Tibial nerve (tissue), 4 donors: ENCODE data around the gene RMI2.

ENCODE experiments used
- EP300 ChIP-seq, 2 donors: sonication (generic); formaldehyde crosslinking; IDR thresholded peaks; one replicate each; pipeline ENCODE4 v1.6.1; 2017; ENCODE audit warnings: antibody characterized with exemption in 2 of 2, mild to moderate bottlenecking in 1 of 2
- POLR2A ChIP-seq, 2 donors: fragments of 450-650 bp; IDR thresholded peaks; one replicate each; pipeline ENCODE4 v1.6.1; 2017; ENCODE audit warnings: antibody characterized with exemption in 2 of 2, mild to moderate bottlenecking in 2 of 2, moderate library complexity in 2 of 2
- TF ChIP-seq, protein P1 (sequence below), 5 experiments: fragments of 200-600 bp in 3 of 5; fragments of 450-650 bp in 2 of 5; sonication (generic) in 3 of 5; IDR thresholded peaks; one replicate each; pipeline ENCODE4 v1.5.1; 2016 to 2019; ENCODE audit warnings: antibody characterized with exemption in 5 of 5, mild to moderate bottlenecking in 3 of 5, moderate library complexity in 2 of 5

DNA sequence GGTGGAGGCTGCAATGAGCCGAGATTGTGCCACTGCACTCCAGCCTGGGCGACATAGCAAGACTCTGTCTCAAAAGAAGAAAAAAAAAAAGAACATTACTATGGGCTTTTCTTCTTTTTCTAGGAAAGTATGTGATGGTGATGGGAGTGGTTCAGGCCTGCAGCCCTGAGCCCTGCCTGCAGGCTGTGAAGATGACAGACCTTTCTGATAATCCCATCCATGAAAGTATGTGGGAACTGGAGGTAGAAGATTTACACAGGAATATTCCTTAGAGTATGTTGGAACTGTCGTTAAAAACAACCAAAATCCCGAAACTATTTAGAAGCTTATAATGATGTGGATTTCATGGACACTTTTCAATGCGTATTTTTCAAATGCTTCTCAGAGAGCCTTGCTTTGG is 5.3 kb downstream of the RMI2 start:
- TF ChIP-seq, protein P1, sequence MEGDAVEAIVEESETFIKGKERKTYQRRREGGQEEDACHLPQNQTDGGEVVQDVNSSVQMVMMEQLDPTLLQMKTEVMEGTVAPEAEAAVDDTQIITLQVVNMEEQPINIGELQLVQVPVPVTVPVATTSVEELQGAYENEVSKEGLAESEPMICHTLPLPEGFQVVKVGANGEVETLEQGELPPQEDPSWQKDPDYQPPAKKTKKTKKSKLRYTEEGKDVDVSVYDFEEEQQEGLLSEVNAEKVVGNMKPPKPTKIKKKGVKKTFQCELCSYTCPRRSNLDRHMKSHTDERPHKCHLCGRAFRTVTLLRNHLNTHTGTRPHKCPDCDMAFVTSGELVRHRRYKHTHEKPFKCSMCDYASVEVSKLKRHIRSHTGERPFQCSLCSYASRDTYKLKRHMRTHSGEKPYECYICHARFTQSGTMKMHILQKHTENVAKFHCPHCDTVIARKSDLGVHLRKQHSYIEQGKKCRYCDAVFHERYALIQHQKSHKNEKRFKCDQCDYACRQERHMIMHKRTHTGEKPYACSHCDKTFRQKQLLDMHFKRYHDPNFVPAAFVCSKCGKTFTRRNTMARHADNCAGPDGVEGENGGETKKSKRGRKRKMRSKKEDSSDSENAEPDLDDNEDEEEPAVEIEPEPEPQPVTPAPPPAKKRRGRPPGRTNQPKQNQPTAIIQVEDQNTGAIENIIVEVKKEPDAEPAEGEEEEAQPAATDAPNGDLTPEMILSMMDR (IDR thresholded peaks at IDR 0.05): no peak
- TF ChIP-seq EP300 (IDR thresholded peaks at IDR 0.05) (no peak), POLR2A (IDR thresholded peaks at IDR 0.05) (no peak)
